Measurements from ENCODE around the gene CRYGS.

DNA sequence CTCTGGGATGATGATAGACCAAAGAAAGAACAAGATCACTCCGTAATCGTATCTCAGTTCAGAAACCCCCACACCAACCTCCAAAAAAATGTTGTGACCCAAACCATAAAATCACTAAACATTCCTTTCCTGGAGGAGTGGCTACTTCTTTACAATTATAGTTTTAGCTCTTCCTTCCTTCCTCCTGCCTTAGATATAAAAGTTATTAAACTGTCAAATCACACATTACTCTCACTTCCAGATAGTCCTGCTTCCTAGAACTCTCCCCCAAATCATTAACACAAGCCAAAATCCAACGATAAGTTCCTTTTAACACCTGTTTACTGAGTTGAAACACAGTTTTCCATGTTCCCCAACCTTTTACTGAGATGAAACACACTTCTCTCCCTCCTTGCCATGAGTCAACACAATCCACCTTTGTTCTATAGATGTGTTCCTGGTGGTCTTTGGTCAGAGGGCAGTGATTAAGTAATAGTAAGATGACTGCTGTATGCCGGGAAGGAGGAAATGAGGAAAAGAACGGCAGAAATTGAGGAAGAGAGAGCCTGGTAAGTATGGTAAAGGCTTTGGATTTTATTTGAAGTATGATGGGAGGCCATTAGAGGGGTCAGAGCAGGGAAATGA, 8.3 kb upstream of the CRYGS start:
- no peak for TF ChIP-seq SIN3A (IDR thresholded peaks at IDR 0.05; ENCODE audit: borderline replicate concordance, low read depth, low read length)
- TF ChIP-seq EP300 (IDR thresholded peaks at IDR 0.05; ENCODE audit: borderline replicate concordance in 1 of 2, low read depth in 1 of 2, low read length in 1 of 2), result no peak
- TF ChIP-seq, protein P1, sequence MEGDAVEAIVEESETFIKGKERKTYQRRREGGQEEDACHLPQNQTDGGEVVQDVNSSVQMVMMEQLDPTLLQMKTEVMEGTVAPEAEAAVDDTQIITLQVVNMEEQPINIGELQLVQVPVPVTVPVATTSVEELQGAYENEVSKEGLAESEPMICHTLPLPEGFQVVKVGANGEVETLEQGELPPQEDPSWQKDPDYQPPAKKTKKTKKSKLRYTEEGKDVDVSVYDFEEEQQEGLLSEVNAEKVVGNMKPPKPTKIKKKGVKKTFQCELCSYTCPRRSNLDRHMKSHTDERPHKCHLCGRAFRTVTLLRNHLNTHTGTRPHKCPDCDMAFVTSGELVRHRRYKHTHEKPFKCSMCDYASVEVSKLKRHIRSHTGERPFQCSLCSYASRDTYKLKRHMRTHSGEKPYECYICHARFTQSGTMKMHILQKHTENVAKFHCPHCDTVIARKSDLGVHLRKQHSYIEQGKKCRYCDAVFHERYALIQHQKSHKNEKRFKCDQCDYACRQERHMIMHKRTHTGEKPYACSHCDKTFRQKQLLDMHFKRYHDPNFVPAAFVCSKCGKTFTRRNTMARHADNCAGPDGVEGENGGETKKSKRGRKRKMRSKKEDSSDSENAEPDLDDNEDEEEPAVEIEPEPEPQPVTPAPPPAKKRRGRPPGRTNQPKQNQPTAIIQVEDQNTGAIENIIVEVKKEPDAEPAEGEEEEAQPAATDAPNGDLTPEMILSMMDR (IDR thresholded peaks at IDR 0.05), result no peak
- no peak for TF ChIP-seq RFX5 (IDR thresholded peaks at IDR 0.05; ENCODE audit: low read length)
- no peak for TF ChIP-seq SMC3 (IDR thresholded peaks at IDR 0.05; ENCODE audit: low read depth, low read length)
- no peak for TF ChIP-seq JUND (IDR thresholded peaks at IDR 0.05)
- TF ChIP-seq, protein P2, sequence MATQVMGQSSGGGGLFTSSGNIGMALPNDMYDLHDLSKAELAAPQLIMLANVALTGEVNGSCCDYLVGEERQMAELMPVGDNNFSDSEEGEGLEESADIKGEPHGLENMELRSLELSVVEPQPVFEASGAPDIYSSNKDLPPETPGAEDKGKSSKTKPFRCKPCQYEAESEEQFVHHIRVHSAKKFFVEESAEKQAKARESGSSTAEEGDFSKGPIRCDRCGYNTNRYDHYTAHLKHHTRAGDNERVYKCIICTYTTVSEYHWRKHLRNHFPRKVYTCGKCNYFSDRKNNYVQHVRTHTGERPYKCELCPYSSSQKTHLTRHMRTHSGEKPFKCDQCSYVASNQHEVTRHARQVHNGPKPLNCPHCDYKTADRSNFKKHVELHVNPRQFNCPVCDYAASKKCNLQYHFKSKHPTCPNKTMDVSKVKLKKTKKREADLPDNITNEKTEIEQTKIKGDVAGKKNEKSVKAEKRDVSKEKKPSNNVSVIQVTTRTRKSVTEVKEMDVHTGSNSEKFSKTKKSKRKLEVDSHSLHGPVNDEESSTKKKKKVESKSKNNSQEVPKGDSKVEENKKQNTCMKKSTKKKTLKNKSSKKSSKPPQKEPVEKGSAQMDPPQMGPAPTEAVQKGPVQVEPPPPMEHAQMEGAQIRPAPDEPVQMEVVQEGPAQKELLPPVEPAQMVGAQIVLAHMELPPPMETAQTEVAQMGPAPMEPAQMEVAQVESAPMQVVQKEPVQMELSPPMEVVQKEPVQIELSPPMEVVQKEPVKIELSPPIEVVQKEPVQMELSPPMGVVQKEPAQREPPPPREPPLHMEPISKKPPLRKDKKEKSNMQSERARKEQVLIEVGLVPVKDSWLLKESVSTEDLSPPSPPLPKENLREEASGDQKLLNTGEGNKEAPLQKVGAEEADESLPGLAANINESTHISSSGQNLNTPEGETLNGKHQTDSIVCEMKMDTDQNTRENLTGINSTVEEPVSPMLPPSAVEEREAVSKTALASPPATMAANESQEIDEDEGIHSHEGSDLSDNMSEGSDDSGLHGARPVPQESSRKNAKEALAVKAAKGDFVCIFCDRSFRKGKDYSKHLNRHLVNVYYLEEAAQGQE (IDR thresholded peaks at IDR 0.05; ENCODE audit: low read depth, low read length), result no peak
- no peak for TF ChIP-seq POLR2AphosphoS5 (IDR thresholded peaks at IDR 0.05; ENCODE audit: low read depth, low read length)
- TF ChIP-seq CHD2 (IDR thresholded peaks at IDR 0.05; ENCODE audit: low read length, partially characterized antibody), result no peak
- TF ChIP-seq FOXJ3 (CRISPR knock-in tag; IDR thresholded peaks at IDR 0.05), result no peak
- TF ChIP-seq ELF1 (IDR thresholded peaks at IDR 0.05), result no peak
- TF ChIP-seq NRF1 (IDR thresholded peaks at IDR 0.05; ENCODE audit: low read depth, low read length), result no peak
- TF ChIP-seq GATA2 (CRISPR knock-in tag; IDR thresholded peaks at IDR 0.05), result no peak
